Endodermal cell (in vitro differentiated cells): ENCODE data around the gene SIM1. TPM values are rescaled to one million over a fixed set of nuclear protein-coding genes. Genes with fewer than 3 reads are reported as not detected.
A peak's percentile ranks its signal among the peaks of the same experiment; 100 is the strongest.

Experiments
- DNase-seq: peaks from one replicate; pipeline ENCODE4 v3.0.0-alpha.2; 2017
- H3K27ac ChIP-seq: 2 replicates; pipeline ENCODE4 v1.5.1; 2013; ENCODE audit warnings: mild to moderate bottlenecking, low read depth, low read length, moderate library complexity
- H3K27me3 ChIP-seq: 2 replicates; pipeline ENCODE4 v1.6.1; 2013; ENCODE audit warnings: mild to moderate bottlenecking, low read length, moderate library complexity; ENCODE audit not compliant: insufficient read depth, control insufficient read depth, poor library complexity, severe bottlenecking
- H3K36me3 ChIP-seq: 2 replicates; pipeline ENCODE4 v1.7.0; 2013; ENCODE audit warnings: mild to moderate bottlenecking, low read length, moderate library complexity; ENCODE audit not compliant: control insufficient read depth, insufficient read depth
- H3K4me1 ChIP-seq: one replicate; pipeline ENCODE4 v1.7.0; 2013; ENCODE audit warnings: low read length; ENCODE audit not compliant: control insufficient read depth, insufficient read depth
- H3K4me3 ChIP-seq: 2 replicates; pipeline ENCODE4 v1.5.1; 2013; ENCODE audit warnings: mild to moderate bottlenecking, low read length, moderate library complexity
- H3K9ac ChIP-seq: 2 replicates; pipeline ENCODE4 v1.6.1; 2013; ENCODE audit warnings: mild to moderate bottlenecking, low read length, moderate library complexity; ENCODE audit not compliant: poor library complexity, severe bottlenecking; ENCODE audit errors: extremely low read depth
- H3K9me3 ChIP-seq: 2 replicates; pipeline ENCODE4 v1.6.1; 2013; ENCODE audit warnings: mild to moderate bottlenecking, low read length, moderate library complexity; ENCODE audit not compliant: control insufficient read depth
- H3K27ac Mint-ChIP-seq: 2 replicates; pipeline ENCODE4 v1.8.0; 2020; ENCODE audit warnings: mixed read lengths
- H3K27me3 Mint-ChIP-seq: 2 replicates; pipeline ENCODE4 v1.8.0; 2021; ENCODE audit warnings: mild to moderate bottlenecking, mixed read lengths; ENCODE audit not compliant: insufficient read depth
- H3K36me3 Mint-ChIP-seq: 2 replicates; pipeline ENCODE4 v1.8.0; 2020; ENCODE audit warnings: low read depth, mixed read lengths
- H3K4me1 Mint-ChIP-seq: 2 replicates; pipeline ENCODE4 v1.8.0; 2020; ENCODE audit warnings: mixed read lengths
- H3K4me3 Mint-ChIP-seq: 2 replicates; pipeline ENCODE4 v1.8.0; 2020; ENCODE audit warnings: mild to moderate bottlenecking, moderate library complexity, mixed read lengths
- H3K9me3 Mint-ChIP-seq: 2 replicates; pipeline ENCODE4 v1.8.0; 2020; ENCODE audit warnings: mild to moderate bottlenecking, mixed read lengths
- WGBS, 2 experiments: methylation state at CpG; one replicate each; pipeline versions ENCODE4 v1.1.5 to v1.1.7; 2013; ENCODE audit warnings: missing lambda C conversion rate in 2 of 2, mixed read lengths in 1 of 2; ENCODE audit not compliant: insufficient coverage in 1 of 2, insufficient read length in 1 of 2; 5-methylcytosine and 5-hydroxymethylcytosine counted together
- total RNA-seq, 2 donors: library from RNA; stranded (reverse); fragmentation: NEBNext Ultra II Directional in 1 of 2; extraction: Animal tissue kit (Norgen Biotek cat#: 25700) in 1 of 2; gene quantifications; 2 replicates in 1 of 2; 3 replicates in 1 of 2; pipeline ENCODE4 v1.2.1, GENCODE V29; 2021
- TF ChIP-seq, protein P1 (sequence below): fragments of 200-600 bp; sonication (generic); conservative IDR thresholded peaks from 2 replicates; pipeline ENCODE4 v1.5.0; 2021; ENCODE audit warnings: antibody characterized with exemption, mild to moderate bottlenecking

SIM1 gene
- total RNA-seq, 2 donors from 2014 or later, result 0.07 to 0.31 TPM

DNA sequence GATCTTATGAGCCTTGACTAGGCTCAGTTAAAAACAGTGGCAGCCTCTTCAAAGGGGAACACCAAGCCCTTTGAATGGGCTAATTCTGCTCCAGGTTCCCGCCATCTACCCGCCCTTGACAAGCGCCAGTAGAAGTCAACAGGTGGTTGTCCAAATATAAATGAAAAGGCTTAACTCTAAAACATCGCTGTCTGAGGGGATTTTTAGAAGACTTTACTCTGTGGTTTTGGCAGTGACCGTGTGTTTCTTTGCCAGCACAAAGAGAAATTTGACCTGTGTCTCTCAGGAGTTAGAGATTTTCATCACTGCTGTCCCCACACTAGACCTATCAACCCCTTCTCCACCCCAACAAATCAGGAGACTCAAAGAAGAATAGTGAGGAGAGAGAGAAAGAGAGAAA is 19.8 kb upstream of the SIM1 start:
- no peaks in the 10 kb centered on the region for H3K4me1 Mint-ChIP-seq
- WGBS, 2 experiments, result 92 to 100% methylated on average over 3 to 5 of the region's 5 CpGs

DNA sequence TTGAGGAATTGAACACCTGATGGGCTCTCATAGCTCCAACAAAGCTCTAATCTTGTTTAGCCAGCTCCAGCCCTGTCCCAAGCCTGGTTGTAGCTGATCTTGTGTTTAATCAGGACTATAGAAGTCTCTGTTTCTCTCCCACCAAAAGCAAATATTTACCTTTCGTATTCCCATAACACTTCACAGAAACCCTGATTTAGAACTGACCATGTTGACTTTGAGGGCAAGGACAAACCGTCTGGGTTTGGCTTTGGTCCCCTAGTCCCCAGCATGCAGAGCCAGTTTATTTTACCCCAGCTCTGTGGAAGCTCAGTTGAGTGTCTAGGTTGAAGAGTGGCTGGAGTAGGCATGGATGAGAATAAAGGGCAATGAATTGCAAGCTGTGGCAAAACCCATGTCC is 18.0 kb upstream of the SIM1 start:
- WGBS, 2 experiments, result 63 to 85% methylated on average over 1 to 2 of the region's 2 CpGs
- no peak for DNase-seq
- TF ChIP-seq, protein P1, sequence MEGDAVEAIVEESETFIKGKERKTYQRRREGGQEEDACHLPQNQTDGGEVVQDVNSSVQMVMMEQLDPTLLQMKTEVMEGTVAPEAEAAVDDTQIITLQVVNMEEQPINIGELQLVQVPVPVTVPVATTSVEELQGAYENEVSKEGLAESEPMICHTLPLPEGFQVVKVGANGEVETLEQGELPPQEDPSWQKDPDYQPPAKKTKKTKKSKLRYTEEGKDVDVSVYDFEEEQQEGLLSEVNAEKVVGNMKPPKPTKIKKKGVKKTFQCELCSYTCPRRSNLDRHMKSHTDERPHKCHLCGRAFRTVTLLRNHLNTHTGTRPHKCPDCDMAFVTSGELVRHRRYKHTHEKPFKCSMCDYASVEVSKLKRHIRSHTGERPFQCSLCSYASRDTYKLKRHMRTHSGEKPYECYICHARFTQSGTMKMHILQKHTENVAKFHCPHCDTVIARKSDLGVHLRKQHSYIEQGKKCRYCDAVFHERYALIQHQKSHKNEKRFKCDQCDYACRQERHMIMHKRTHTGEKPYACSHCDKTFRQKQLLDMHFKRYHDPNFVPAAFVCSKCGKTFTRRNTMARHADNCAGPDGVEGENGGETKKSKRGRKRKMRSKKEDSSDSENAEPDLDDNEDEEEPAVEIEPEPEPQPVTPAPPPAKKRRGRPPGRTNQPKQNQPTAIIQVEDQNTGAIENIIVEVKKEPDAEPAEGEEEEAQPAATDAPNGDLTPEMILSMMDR, result no peak
- Histone ChIP-seq H3K27me3 (no peaks in the 10 kb centered on the region), H3K9me3 (no peaks in the 10 kb centered on the region), H3K9ac (no peak overlapping the region), H3K36me3 (no peaks in the 10 kb centered on the region), H3K4me1 (no peaks in the 10 kb centered on the region), H3K27ac (no peak overlapping the region), H3K4me3 (no peak overlapping the region)
- no peak overlapping the region for H3K4me3 Mint-ChIP-seq
- H3K9me3 Mint-ChIP-seq, result no peaks in the 10 kb centered on the region
- H3K27me3 Mint-ChIP-seq, result no peaks in the 10 kb centered on the region
- no peaks in the 10 kb centered on the region for H3K4me1 Mint-ChIP-seq
- no peak overlapping the region for H3K27ac Mint-ChIP-seq
- no peaks in the 10 kb centered on the region for H3K36me3 Mint-ChIP-seq

More for the DNA sequence above, 19.8 kb upstream of the SIM1 start:
- Mint-ChIP-seq H3K36me3 (no peaks in the 10 kb centered on the region), H3K27me3 (no peaks in the 10 kb centered on the region), H3K4me3 (no peak overlapping the region), H3K27ac (no peak overlapping the region), H3K9me3 (no peaks in the 10 kb centered on the region)
- no peak overlapping the region for H3K4me3 ChIP-seq
- H3K4me1 ChIP-seq, result no peaks in the 10 kb centered on the region
- TF ChIP-seq, protein P1, result no peak
- no peaks in the 10 kb centered on the region for H3K27me3 ChIP-seq
- no peak overlapping the region for H3K9ac ChIP-seq
- no peaks in the 10 kb centered on the region for H3K9me3 ChIP-seq
- DNase-seq, result no peak
- H3K36me3 ChIP-seq, result no peaks in the 10 kb centered on the region
- no peak overlapping the region for H3K27ac ChIP-seq

DNA sequence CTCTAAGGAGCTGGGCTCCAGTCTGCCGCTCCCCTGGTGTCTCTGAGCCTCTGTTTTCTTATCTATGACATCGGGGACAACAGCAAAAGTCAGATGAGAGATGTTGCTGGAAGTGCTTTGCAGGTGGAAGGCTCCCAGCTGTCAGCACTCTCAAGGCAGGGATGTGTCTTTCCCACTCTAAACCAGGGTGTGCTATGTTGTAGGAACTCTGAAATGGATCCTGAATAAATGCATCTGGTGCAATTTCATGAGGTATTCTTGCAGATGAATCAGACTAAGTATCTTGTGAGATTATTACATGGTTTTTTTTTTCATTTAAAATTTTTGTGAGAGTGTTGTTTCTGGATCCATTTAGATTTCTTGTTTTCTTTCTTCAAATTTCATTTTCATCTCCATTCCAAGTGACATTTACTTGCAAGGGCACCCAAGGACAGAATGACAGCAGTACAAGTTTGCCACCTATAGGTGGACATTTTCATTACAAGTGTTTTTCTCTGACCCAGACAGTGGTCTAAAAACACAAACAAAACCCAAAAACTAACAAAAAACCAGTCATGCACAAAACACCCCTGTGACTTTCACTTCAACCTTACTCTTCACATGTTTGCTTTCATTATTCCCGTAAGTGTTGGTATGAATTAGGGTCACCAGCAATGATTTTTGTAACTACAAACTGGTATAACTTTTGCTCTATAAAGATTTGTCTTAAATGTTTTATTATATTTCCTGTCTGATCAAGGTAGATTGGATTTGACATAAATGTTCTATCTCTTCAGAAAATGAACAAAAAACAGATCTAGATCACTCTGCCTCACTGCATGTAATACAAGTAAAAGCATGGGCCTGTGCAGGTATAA is 14.7 kb upstream of the SIM1 start:
- H3K36me3 ChIP-seq, result no peaks in the 10 kb centered on the region
- 75 to 83% methylated on average over 1 to 3 of the region's 3 CpGs for WGBS, 2 experiments
- H3K9me3 Mint-ChIP-seq, result no peaks in the 10 kb centered on the region
- H3K4me1 ChIP-seq, result no peaks in the 10 kb centered on the region
- no peak overlapping the region for H3K27ac ChIP-seq
- no peak overlapping the region for H3K27ac Mint-ChIP-seq
- no peak overlapping the region for H3K4me3 Mint-ChIP-seq
- no peaks in the 10 kb centered on the region for H3K36me3 Mint-ChIP-seq
- no peak overlapping the region for H3K4me3 ChIP-seq
- no peak for DNase-seq
- H3K27me3 Mint-ChIP-seq, result peaks cover 14% of the 10 kb centered on the region
- no peaks in the 10 kb centered on the region for H3K9me3 ChIP-seq
- H3K9ac ChIP-seq, result no peak overlapping the region
- no peaks in the 10 kb centered on the region for H3K4me1 Mint-ChIP-seq
- H3K27me3 ChIP-seq, result peaks cover 5% of the 10 kb centered on the region
- TF ChIP-seq, protein P1, result peak; percentile 91
